Mesodermal cell (in vitro differentiated cells): ENCODE measurements around the gene ABHD2.

ENCODE experiments used
- H3K27ac ChIP-seq: 2 replicates; pipeline ENCODE4 v1.7.0; 2013; ENCODE audit warnings: mild to moderate bottlenecking, low read depth, low read length, moderate library complexity; ENCODE audit not compliant: severe bottlenecking
- H3K36me3 ChIP-seq: 2 replicates; pipeline ENCODE4 v1.7.1; 2013; ENCODE audit warnings: mild to moderate bottlenecking, low read length, moderate library complexity; ENCODE audit not compliant: control insufficient read depth, insufficient read depth
- H3K4me1 ChIP-seq: one replicate; pipeline ENCODE4 v1.7.1; 2013; ENCODE audit warnings: mild to moderate bottlenecking, low read length; ENCODE audit not compliant: insufficient read depth, control insufficient read depth, poor library complexity, severe bottlenecking
- H3K4me3 ChIP-seq: 2 replicates; pipeline ENCODE4 v1.7.0; 2013; ENCODE audit warnings: low read length, control low read depth, mild to moderate bottlenecking; ENCODE audit not compliant: insufficient read depth, poor library complexity, severe bottlenecking; ENCODE audit errors: extremely low read depth
- H3K9me3 ChIP-seq: 2 replicates; pipeline ENCODE4 v1.7.1; 2013; ENCODE audit warnings: mild to moderate bottlenecking, low read length, moderate library complexity; ENCODE audit not compliant: control insufficient read depth
- WGBS, 2 experiments: methylation state at CpG; one replicate each; pipeline ENCODE4 v1.1.5; 2013; ENCODE audit warnings: missing lambda C conversion rate in 2 of 2; ENCODE audit not compliant: insufficient coverage in 2 of 2; 5-methylcytosine and 5-hydroxymethylcytosine counted together

The ABHD2 gene

GRCh38 chr15:89057506-89058133 lies 30.6 kb upstream of the ABHD2 start:
- no peak overlapping the region for H3K27ac ChIP-seq
- H3K4me3 ChIP-seq = no peak overlapping the region
- H3K4me1 ChIP-seq = no peaks in the 10 kb centered on the region
- no peaks in the 10 kb centered on the region for H3K36me3 ChIP-seq
- H3K9me3 ChIP-seq = no peaks in the 10 kb centered on the region
- 36 to 69% methylated on average over 6 to 9 of the region's 13 CpGs for WGBS, 2 experiments

- 85 to 90% methylated on average over 2 to 4 of the region's 4 CpGs for WGBS, 2 experiments
- Histone ChIP-seq H3K4me3 (no peak overlapping the region), H3K4me1 (no peaks in the 10 kb centered on the region), H3K27ac (no peak overlapping the region), H3K36me3 (no peaks in the 10 kb centered on the region), H3K9me3 (no peaks in the 10 kb centered on the region)
Observed at GRCh38 chr15:89058376-89058775, 29.9 kb upstream of the ABHD2 start.

GRCh38 chr15:89058876-89059405 lies 29.3 kb upstream of the ABHD2 start:
- H3K36me3 ChIP-seq = no peaks in the 10 kb centered on the region
- no peak overlapping the region for H3K27ac ChIP-seq
- no peaks in the 10 kb centered on the region for H3K9me3 ChIP-seq
- 87 to 90% methylated on average over 4 to 5 of the region's 5 CpGs for WGBS, 2 experiments
- H3K4me3 ChIP-seq = no peak overlapping the region
- H3K4me1 ChIP-seq = no peaks in the 10 kb centered on the region

- Histone ChIP-seq H3K27ac (no peak overlapping the region), H3K4me3 (no peak overlapping the region), H3K9me3 (peaks cover 30% of the 10 kb centered on the region), H3K36me3 (no peaks in the 10 kb centered on the region), H3K4me1 (no peaks in the 10 kb centered on the region)
- WGBS, 2 experiments = 80 to 83% methylated on average over 1 of the region's 1 CpG
Observed at GRCh38 chr15:89066280-89066679, 22.0 kb upstream of the ABHD2 start.

- WGBS, 2 experiments = 50% methylated on average over 1 of the region's 1 CpG; no CpG with 5 or more reads in 1 of the 2 experiments
Observed at GRCh38 chr15:89067751-89068150, 20.5 kb upstream of the ABHD2 start.

GRCh38 chr15:89068325-89068784 lies 19.9 kb upstream of the ABHD2 start:
- 79 to 95% methylated on average over 4 to 5 of the region's 5 CpGs for WGBS, 2 experiments

More at GRCh38 chr15:89067751-89068150, 20.5 kb upstream of the ABHD2 start:
- no peak overlapping the region for H3K27ac ChIP-seq
- peaks cover 30% of the 10 kb centered on the region for H3K9me3 ChIP-seq
- no peaks in the 10 kb centered on the region for H3K4me1 ChIP-seq
- no peak overlapping the region for H3K4me3 ChIP-seq
- H3K36me3 ChIP-seq = no peaks in the 10 kb centered on the region

GRCh38 chr15:89070197-89071124 lies 17.8 kb upstream of the ABHD2 start:
- H3K4me3 ChIP-seq = no peak overlapping the region
- H3K27ac ChIP-seq = no peak overlapping the region
- peaks cover 2% of the 10 kb centered on the region for H3K4me1 ChIP-seq

More at GRCh38 chr15:89068325-89068784, 19.9 kb upstream of the ABHD2 start:
- H3K4me1 ChIP-seq = no peaks in the 10 kb centered on the region
- H3K27ac ChIP-seq = no peak overlapping the region
- no peaks in the 10 kb centered on the region for H3K36me3 ChIP-seq
- H3K4me3 ChIP-seq = no peak overlapping the region
- peaks cover 30% of the 10 kb centered on the region for H3K9me3 ChIP-seq

GRCh38 chr15:89071471-89071870 lies 16.8 kb upstream of the ABHD2 start:
- Histone ChIP-seq H3K36me3 (no peaks in the 10 kb centered on the region), H3K4me3 (no peak overlapping the region), H3K27ac (no peak overlapping the region), H3K9me3 (peaks cover 20% of the 10 kb centered on the region), H3K4me1 (peaks cover 3% of the 10 kb centered on the region)
- 50 to 70% methylated on average over 1 to 2 of the region's 4 CpGs for WGBS, 2 experiments

More at GRCh38 chr15:89070197-89071124, 17.8 kb upstream of the ABHD2 start:
- Histone ChIP-seq H3K9me3 (peaks cover 30% of the 10 kb centered on the region), H3K36me3 (no peaks in the 10 kb centered on the region)
- 97% methylated on average over 4 of the region's 7 CpGs; no CpG with 5 or more reads in 1 of the 2 experiments for WGBS, 2 experiments

- Histone ChIP-seq H3K36me3 (no peaks in the 10 kb centered on the region), H3K9me3 (peaks cover 11% of the 10 kb centered on the region), H3K27ac (no peak overlapping the region), H3K4me3 (no peak overlapping the region), H3K4me1 (peaks cover 3% of the 10 kb centered on the region)
- WGBS, 2 experiments = 88 to 92% methylated on average over 2 to 3 of the region's 3 CpGs
Observed at GRCh38 chr15:89072277-89072869, 15.9 kb upstream of the ABHD2 start.

GRCh38 chr15:89074402-89075012 lies 13.7 kb upstream of the ABHD2 start:
- H3K36me3 ChIP-seq = no peaks in the 10 kb centered on the region
- peaks cover 3% of the 10 kb centered on the region for H3K4me1 ChIP-seq
- no peak overlapping the region for H3K4me3 ChIP-seq
- WGBS, 2 experiments = 77 to 100% methylated on average over 1 to 3 of the region's 4 CpGs
- no peaks in the 10 kb centered on the region for H3K9me3 ChIP-seq
- no peak overlapping the region for H3K27ac ChIP-seq
